GM20000 (cell line): ENCODE data around the gene EMILIN1.

ENCODE experiments used
- DNase-seq: peaks from one replicate; pipeline ENCODE4 v3.0.0; 2012; ENCODE audit warnings: low spot score
- TF ChIP-seq, protein P1 (sequence below): IDR thresholded peaks from 2 replicates; pipeline ENCODE4 v1.5.1; 2012; ENCODE audit warnings: mild to moderate bottlenecking, control low read depth; ENCODE audit errors: extremely low read depth, missing control alignments

EMILIN1 gene

GRCh38 chr2:27050281-27050995 lies 28.0 kb upstream of the EMILIN1 start:
- TF ChIP-seq, protein P1, sequence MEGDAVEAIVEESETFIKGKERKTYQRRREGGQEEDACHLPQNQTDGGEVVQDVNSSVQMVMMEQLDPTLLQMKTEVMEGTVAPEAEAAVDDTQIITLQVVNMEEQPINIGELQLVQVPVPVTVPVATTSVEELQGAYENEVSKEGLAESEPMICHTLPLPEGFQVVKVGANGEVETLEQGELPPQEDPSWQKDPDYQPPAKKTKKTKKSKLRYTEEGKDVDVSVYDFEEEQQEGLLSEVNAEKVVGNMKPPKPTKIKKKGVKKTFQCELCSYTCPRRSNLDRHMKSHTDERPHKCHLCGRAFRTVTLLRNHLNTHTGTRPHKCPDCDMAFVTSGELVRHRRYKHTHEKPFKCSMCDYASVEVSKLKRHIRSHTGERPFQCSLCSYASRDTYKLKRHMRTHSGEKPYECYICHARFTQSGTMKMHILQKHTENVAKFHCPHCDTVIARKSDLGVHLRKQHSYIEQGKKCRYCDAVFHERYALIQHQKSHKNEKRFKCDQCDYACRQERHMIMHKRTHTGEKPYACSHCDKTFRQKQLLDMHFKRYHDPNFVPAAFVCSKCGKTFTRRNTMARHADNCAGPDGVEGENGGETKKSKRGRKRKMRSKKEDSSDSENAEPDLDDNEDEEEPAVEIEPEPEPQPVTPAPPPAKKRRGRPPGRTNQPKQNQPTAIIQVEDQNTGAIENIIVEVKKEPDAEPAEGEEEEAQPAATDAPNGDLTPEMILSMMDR, result no peak
- DNase-seq, result peak; percentile 90

- DNase-seq, result peak; percentile 100
- TF ChIP-seq, protein P1, result no peak
These were observed 27.2 kb upstream of the EMILIN1 start, which contains the start of gene AGBL5 for GRCh38 chr2:27050996-27051901. Gene AGBL5 (plus strand): TSS chr2:27051668. CDS start chr2:27052959, 1,291 bp downstream.

DNA sequence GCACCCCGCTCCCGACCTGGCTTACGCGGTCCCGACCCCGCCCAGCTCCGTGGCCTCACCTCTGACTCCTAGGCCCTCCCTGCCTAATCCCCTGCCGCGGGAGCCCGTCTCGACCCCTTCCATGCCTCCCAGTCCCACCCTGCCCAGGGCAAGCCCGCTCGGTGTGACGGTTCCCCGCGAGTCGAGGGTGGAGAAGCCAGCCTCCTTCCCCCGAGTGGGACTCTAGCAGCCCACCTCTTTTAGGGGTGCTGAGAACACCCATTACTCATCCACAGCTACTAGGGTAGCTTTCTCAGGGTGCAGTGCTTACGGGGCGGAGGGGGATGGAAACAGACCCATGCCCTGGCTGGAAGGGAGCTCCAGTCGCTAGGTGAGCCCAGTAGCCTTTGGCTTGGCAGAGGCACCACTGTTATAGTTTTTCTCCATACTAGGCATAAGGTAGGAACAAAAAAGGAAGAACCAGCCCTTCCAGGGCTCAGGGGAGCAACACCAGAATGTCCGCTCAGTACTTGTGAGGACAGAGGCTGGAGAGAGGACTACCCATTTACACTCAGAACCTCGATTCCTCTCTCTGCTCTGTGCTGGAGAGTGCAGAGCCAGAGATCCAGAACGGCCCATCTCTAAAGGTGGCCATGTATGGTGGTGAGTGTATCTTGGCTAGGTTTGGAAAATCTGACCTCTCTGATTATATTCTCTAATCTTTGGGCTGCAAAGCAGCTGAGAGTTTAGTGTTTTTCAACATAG lies 26.3 kb upstream of the EMILIN1 start:
- TF ChIP-seq, protein P1, result no peak
- no peak for DNase-seq

DNA sequence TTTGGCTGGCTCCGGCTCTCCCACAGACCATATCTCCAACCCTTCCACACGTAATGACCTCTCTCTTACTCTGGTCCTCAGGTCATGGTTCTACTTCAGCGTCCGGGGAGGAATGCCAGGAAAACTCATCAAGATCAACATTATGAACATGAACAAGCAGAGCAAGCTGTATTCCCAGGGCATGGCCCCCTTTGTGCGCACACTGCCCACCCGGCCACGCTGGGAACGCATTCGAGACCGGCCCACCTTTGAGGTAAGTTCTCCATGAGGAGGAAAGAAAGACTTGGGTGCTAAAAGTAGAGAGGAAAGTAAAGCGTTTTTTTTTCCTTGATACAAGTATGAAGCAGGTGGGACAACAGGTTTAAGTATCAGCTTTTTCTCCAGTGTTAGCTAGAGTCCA lies 25.1 kb upstream of the EMILIN1 start:
- TF ChIP-seq, protein P1, result no peak

GRCh38 chr2:27053776-27054175 lies 24.6 kb upstream of the EMILIN1 start:
- DNase-seq, result no peak
- TF ChIP-seq, protein P1, result no peak

More for the DNA sequence above, 25.1 kb upstream of the EMILIN1 start:
- no peak for DNase-seq

DNA sequence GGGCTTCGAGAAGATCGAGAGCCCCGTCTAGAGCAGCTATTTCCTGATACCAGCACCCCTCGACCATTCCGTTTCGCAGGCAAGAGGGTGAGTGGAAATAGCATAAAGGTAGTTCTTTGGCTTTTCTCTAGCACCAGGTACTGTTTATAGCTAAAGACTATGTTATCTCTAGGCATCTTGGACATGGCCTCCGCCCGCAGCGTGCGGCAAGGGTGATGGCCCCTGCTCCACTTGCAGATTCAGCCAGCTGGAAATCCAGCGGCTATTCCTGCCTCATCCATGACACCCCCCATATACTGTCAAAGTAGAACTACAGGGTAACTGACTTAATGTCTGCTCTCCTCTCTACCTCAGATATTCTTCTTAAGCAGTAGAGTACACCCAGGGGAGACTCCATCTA lies 23.7 kb upstream of the EMILIN1 start:
- TF ChIP-seq, protein P1, result no peak
- no peak for DNase-seq
